HEK293 (cell line): Measurements from ENCODE around the gene ZNF609.
A peak's percentile ranks its signal among the peaks of the same experiment; 100 is the strongest.

Source experiments
- CTCF ChIA-PET: fragments of 350-600 bp; formaldehyde crosslinking; extraction: SDS; loops from one replicate; lab custom pipeline; 2021; ENCODE audit warnings: antibody characterized with exemption; lab: Yijun Ruan, JAX
- POLR2A ChIA-PET: fragments of 300-600 bp; formaldehyde crosslinking; extraction: SDS; loops from one replicate; lab custom pipeline; 2020; ENCODE audit warnings: antibody characterized with exemption, inconsistent platforms; lab: Yijun Ruan, JAX
- H3K27ac ChIP-seq: fragments of 200-500 bp; sonication (Bioruptor generic); 2 replicates; pipeline ENCODE4 v1.5.1; 2014; ENCODE audit warnings: low read depth, low read length, control low read depth, inconsistent platforms; ENCODE audit errors: extremely low read depth
- H3K36me3 ChIP-seq, 2 experiments: fragments of 200-500 bp in 1 of 2; sonication (Bioruptor generic) in 1 of 2; 1 replicate in 1 of 2; 2 replicates in 1 of 2; pipeline ENCODE4 v1.5.1; 2014 to 2017; ENCODE audit warnings: inconsistent platforms in 2 of 2, low read length in 2 of 2; ENCODE audit not compliant: control insufficient read depth in 2 of 2, insufficient read depth in 1 of 2
- H3K4me1 ChIP-seq: fragments of 200-500 bp; sonication (Bioruptor generic); 2 replicates; pipeline ENCODE4 v1.5.1; 2014; ENCODE audit warnings: mild to moderate bottlenecking, low read length, inconsistent platforms; ENCODE audit not compliant: control insufficient read depth, insufficient read depth
- H3K4me3 ChIP-seq: 2 replicates; pipeline ENCODE4 v1.5.1; 2011; ENCODE audit warnings: low read depth, mild to moderate bottlenecking, control low read depth, low read length, moderate library complexity
- H3K9me3 ChIP-seq: fragments of 200-500 bp; sonication (Bioruptor generic); 2 replicates; pipeline ENCODE4 v1.5.1; 2014; ENCODE audit warnings: low read depth, low read length, inconsistent platforms; ENCODE audit not compliant: control insufficient read depth, insufficient read depth
- KLF16 ChIP-seq: fragments of 450-650 bp; formaldehyde crosslinking; IDR thresholded peaks from 2 replicates; pipeline ENCODE4 v1.5.1; 2017; ENCODE audit warnings: missing biosample characterization, missing genetic modification characterization
- KLF8 ChIP-seq: fragments of 450-650 bp; formaldehyde crosslinking; IDR thresholded peaks from 2 replicates; pipeline ENCODE4 v1.5.1; 2016; ENCODE audit warnings: missing biosample characterization, missing genetic modification characterization
- PATZ1 ChIP-seq: fragments of 450-650 bp; formaldehyde crosslinking; IDR thresholded peaks from 2 replicates; pipeline ENCODE4 v1.5.1; 2016; ENCODE audit warnings: missing biosample characterization, missing genetic modification characterization
- PRDM1 ChIP-seq: fragments of 450-650 bp; formaldehyde crosslinking; IDR thresholded peaks from 2 replicates; pipeline ENCODE4; 2016; ENCODE audit warnings: missing biosample characterization, missing genetic modification characterization
- REPIN1 ChIP-seq: fragments of 450-650 bp; formaldehyde crosslinking; IDR thresholded peaks from 2 replicates; pipeline ENCODE4 v1.5.1; 2017; ENCODE audit warnings: missing biosample characterization, missing genetic modification characterization, low read depth
- SP3 ChIP-seq: fragments of 450-650 bp; formaldehyde crosslinking; IDR thresholded peaks from 2 replicates; pipeline ENCODE4 v1.5.1; 2016; ENCODE audit warnings: missing biosample characterization, missing genetic modification characterization
- YY2 ChIP-seq: fragments of 450-650 bp; formaldehyde crosslinking; IDR thresholded peaks from 2 replicates; pipeline ENCODE4 v1.5.1; 2016; ENCODE audit warnings: missing biosample characterization, missing genetic modification characterization
- ZBTB6 ChIP-seq: fragments of 450-650 bp; formaldehyde crosslinking; IDR thresholded peaks from 2 replicates; pipeline ENCODE4 v1.5.1; 2017; ENCODE audit warnings: missing biosample characterization, missing genetic modification characterization
- ZBTB7A ChIP-seq: fragments of 450-650 bp; formaldehyde crosslinking; IDR thresholded peaks from 2 replicates; pipeline ENCODE4 v1.5.1; 2016; ENCODE audit warnings: low read depth, missing biosample characterization, missing genetic modification characterization
- ZFP3 ChIP-seq: fragments of 450-650 bp; formaldehyde crosslinking; IDR thresholded peaks from 2 replicates; pipeline ENCODE4 v1.5.1; 2016; ENCODE audit warnings: low read depth, missing biosample characterization, missing genetic modification characterization
- ZNF175 ChIP-seq: fragments of 450-650 bp; formaldehyde crosslinking; IDR thresholded peaks from 2 replicates; pipeline ENCODE4 v1.5.1; 2016; ENCODE audit warnings: missing biosample characterization, missing genetic modification characterization
- ZNF202 ChIP-seq: fragments of 450-650 bp; formaldehyde crosslinking; IDR thresholded peaks from 2 replicates; pipeline ENCODE4 v1.5.1; 2016; ENCODE audit warnings: missing biosample characterization, missing genetic modification characterization, borderline replicate concordance
- ZNF24 ChIP-seq: fragments of 450-650 bp; formaldehyde crosslinking; IDR thresholded peaks from 2 replicates; pipeline ENCODE4 v1.5.1; 2016; ENCODE audit warnings: missing biosample characterization, missing genetic modification characterization
- ZNF248 ChIP-seq: fragments of 450-650 bp; formaldehyde crosslinking; IDR thresholded peaks from 2 replicates; pipeline ENCODE4 v1.5.1; 2017; ENCODE audit warnings: missing biosample characterization, missing genetic modification characterization
- ZNF324 ChIP-seq: fragments of 450-650 bp; formaldehyde crosslinking; IDR thresholded peaks from 2 replicates; pipeline ENCODE4 v1.5.1; 2016; ENCODE audit warnings: missing biosample characterization, missing genetic modification characterization
- ZNF433 ChIP-seq: fragments of 450-650 bp; formaldehyde crosslinking; IDR thresholded peaks from 2 replicates; pipeline ENCODE4 v1.5.1; 2016; ENCODE audit warnings: missing biosample characterization, missing genetic modification characterization, low read depth
- ZNF473 ChIP-seq: fragments of 450-650 bp; formaldehyde crosslinking; IDR thresholded peaks from 2 replicates; pipeline ENCODE4 v1.5.1; 2017; ENCODE audit warnings: missing biosample characterization, missing genetic modification characterization
- ZNF513 ChIP-seq: fragments of 450-650 bp; IDR thresholded peaks from 2 replicates; pipeline ENCODE4 v1.5.1; 2018; ENCODE audit warnings: missing biosample characterization, missing genetic modification characterization
- ZNF521 ChIP-seq: fragments of 450-650 bp; formaldehyde crosslinking; IDR thresholded peaks from 2 replicates; pipeline ENCODE4 v1.5.1; 2017; ENCODE audit warnings: missing biosample characterization, mild to moderate bottlenecking, missing genetic modification characterization
- ZNF549 ChIP-seq: fragments of 450-650 bp; IDR thresholded peaks from 2 replicates; pipeline ENCODE4 v1.5.1; 2018; ENCODE audit warnings: missing biosample characterization, missing genetic modification characterization, mild to moderate bottlenecking, inconsistent platforms, moderate library complexity
- ZNF571 ChIP-seq: fragments of 450-650 bp; formaldehyde crosslinking; IDR thresholded peaks from 2 replicates; pipeline ENCODE4 v1.5.0; 2017; ENCODE audit warnings: missing biosample characterization, missing genetic modification characterization
- ZNF580 ChIP-seq: fragments of 450-650 bp; formaldehyde crosslinking; IDR thresholded peaks from 2 replicates; pipeline ENCODE4 v1.5.1; 2016; ENCODE audit warnings: missing biosample characterization, missing genetic modification characterization
- ZNF639 ChIP-seq: fragments of 450-650 bp; formaldehyde crosslinking; IDR thresholded peaks from 2 replicates; pipeline ENCODE4 v1.5.1; 2016; ENCODE audit warnings: missing biosample characterization, missing genetic modification characterization
- ZNF654 ChIP-seq: fragments of 450-650 bp; formaldehyde crosslinking; IDR thresholded peaks from 2 replicates; pipeline ENCODE4 v1.5.1; 2016; ENCODE audit warnings: low read depth, missing biosample characterization, missing genetic modification characterization
- ZNF658 ChIP-seq: fragments of 450-650 bp; formaldehyde crosslinking; IDR thresholded peaks from 2 replicates; pipeline ENCODE4; 2016; ENCODE audit warnings: missing biosample characterization, missing genetic modification characterization
- ZNF664 ChIP-seq: fragments of 450-650 bp; formaldehyde crosslinking; IDR thresholded peaks from 2 replicates; pipeline ENCODE4 v1.5.1; 2016; ENCODE audit warnings: missing biosample characterization, missing genetic modification characterization
- ZNF670 ChIP-seq: fragments of 450-650 bp; formaldehyde crosslinking; IDR thresholded peaks from 2 replicates; pipeline ENCODE4 v1.5.1; 2016; ENCODE audit warnings: missing biosample characterization, missing genetic modification characterization, low read depth
- ZNF701 ChIP-seq: fragments of 450-650 bp; formaldehyde crosslinking; IDR thresholded peaks from 2 replicates; pipeline ENCODE4 v1.5.1; 2016; ENCODE audit warnings: missing biosample characterization, missing genetic modification characterization
- ZNF792 ChIP-seq: fragments of 450-650 bp; formaldehyde crosslinking; IDR thresholded peaks from 2 replicates; pipeline ENCODE4 v1.5.1; 2016; ENCODE audit warnings: missing biosample characterization, missing genetic modification characterization
- ZNF837 ChIP-seq: fragments of 450-650 bp; formaldehyde crosslinking; IDR thresholded peaks from 2 replicates; pipeline ENCODE4 v1.5.1; 2016; ENCODE audit warnings: missing biosample characterization, missing genetic modification characterization
- ZNF843 ChIP-seq: fragments of 450-650 bp; formaldehyde crosslinking; IDR thresholded peaks from 2 replicates; pipeline ENCODE4 v1.5.1; 2016; ENCODE audit warnings: missing biosample characterization, missing genetic modification characterization
- ZSCAN30 ChIP-seq: fragments of 450-650 bp; IDR thresholded peaks from 2 replicates; pipeline ENCODE4 v1.5.1; 2018; ENCODE audit warnings: missing biosample characterization, mild to moderate bottlenecking, missing genetic modification characterization, moderate library complexity

The ZNF609 gene

GRCh38 chr15:64521201-64521600 is 60.8 kb downstream of the ZNF609 start:
- H3K4me3 ChIP-seq: no peak overlapping the region
- no peaks in the 10 kb centered on the region for H3K9me3 ChIP-seq
- POLR2A ChIA-PET: interaction anchor here (1.0 kb wide), 1 partner anchor 14 kb away, joined by 3 read pairs; no protein-coding TSS in a partner anchor
- peaks cover 22% of the 10 kb centered on the region for H3K4me1 ChIP-seq
- TF ChIP-seq ZNF324 (tag by site-specific recombination): no peak
- no peak for TF ChIP-seq ZNF639 (tag by site-specific recombination)
- TF ChIP-seq ZNF248 (tag by site-specific recombination): no peak
- TF ChIP-seq ZNF473 (tag by site-specific recombination): no peak
- no peak for TF ChIP-seq ZNF24 (tag by site-specific recombination)
- TF ChIP-seq ZNF521 (tag by site-specific recombination): no peak
- no peak for TF ChIP-seq ZNF549 (tag by site-specific recombination)
- no peak for TF ChIP-seq ZSCAN30 (tag by site-specific recombination)
- TF ChIP-seq REPIN1: no peak
- TF ChIP-seq ZBTB6: no peak
- TF ChIP-seq KLF8 (tag by site-specific recombination): no peak
- TF ChIP-seq PATZ1 (tag by site-specific recombination): no peak
- TF ChIP-seq ZNF433 (tag by site-specific recombination): no peak
- TF ChIP-seq ZNF658 (tag by site-specific recombination): no peak
- TF ChIP-seq, all 188 proteins: peak for 0
- H3K36me3 ChIP-seq: no peaks in the 10 kb centered on the region; a peak in 1 of 3 replicates
- CTCF ChIA-PET: interaction anchor here (0.7 kb wide), 1 partner anchor 94 kb away, joined by 3 read pairs; no protein-coding TSS in a partner anchor
- peak overlapping the region; percentile 17; the same call in 1 of the 2 replicates for H3K27ac ChIP-seq

GRCh38 chr15:64521726-64522164 is 61.4 kb downstream of the ZNF609 start:
- Histone ChIP-seq H3K27ac (peak overlapping the region; percentile 43; the same call in 1 of the 2 replicates), H3K4me3 (no peak overlapping the region), H3K36me3 (no peaks in the 10 kb centered on the region; a peak in 1 of 3 replicates), H3K9me3 (no peaks in the 10 kb centered on the region), H3K4me1 (peaks cover 22% of the 10 kb centered on the region)
- CTCF ChIA-PET: no interaction called here
- POLR2A ChIA-PET: no interaction called here
- TF ChIP-seq YY2 (tag by site-specific recombination) (no peak), ZNF202 (no peak), KLF16 (tag by site-specific recombination) (0 out of 2 replicates have a peak, but pooled peaks have one; percentile 15), ZNF654 (tag by site-specific recombination) (no peak), ZBTB7A (no peak), ZNF571 (tag by site-specific recombination) (no peak), KLF8 (tag by site-specific recombination) (0 out of 2 replicates have a peak, but pooled peaks have one; percentile 18), ZNF664 (tag by site-specific recombination) (no peak), ZNF837 (tag by site-specific recombination) (no peak), ZNF843 (tag by site-specific recombination) (peak; percentile 51; the same call in 1 of the 2 replicates), ZNF670 (tag by site-specific recombination) (no peak), SP3 (tag by site-specific recombination) (no peak), ZNF792 (tag by site-specific recombination) (no peak), ZNF513 (tag by site-specific recombination) (no peak), ZNF580 (no peak), ZFP3 (tag by site-specific recombination) (no peak), ZNF701 (tag by site-specific recombination) (no peak), PRDM1 (tag by site-specific recombination) (no peak), ZNF175 (tag by site-specific recombination) (no peak)
